HL-60 (cell line): Measurements from ENCODE around the gene STRN3.

Experiments used
- DNase-seq, 2 experiments: peaks; one replicate each; pipeline ENCODE4 v3.0.0-alpha.2; 2010 to 2020; ENCODE audit warnings: low read depth in 1 of 2, low spot score in 1 of 2
- H3K27ac ChIP-seq: fragments of 250-450 bp; sonication (Bioruptor Pico); replicated peaks from 2 replicates; pipeline ENCODE4 v1.5.1; 2020; ENCODE audit warnings: mild to moderate bottlenecking, moderate library complexity
- H3K27me3 ChIP-seq: fragments of 250-450 bp; sonication (Bioruptor Pico); 2 replicates; pipeline ENCODE4 v1.5.1; 2021; ENCODE audit warnings: mild to moderate bottlenecking, moderate library complexity; ENCODE audit not compliant: insufficient read depth, poor library complexity, severe bottlenecking
- H3K4me3 ChIP-seq: replicated peaks from 2 replicates; pipeline ENCODE4 v1.5.1; 2011; ENCODE audit warnings: mild to moderate bottlenecking, control low read depth, low read length; ENCODE audit not compliant: insufficient read depth
- CTCF ChIP-seq: IDR thresholded peaks from one replicate; pipeline ENCODE4 v1.5.1; 2011; ENCODE audit warnings: low read length, control low read depth, inconsistent platforms; ENCODE audit not compliant: insufficient read depth
- GABPA ChIP-seq: IDR thresholded peaks from 2 replicates; pipeline ENCODE4 v1.6.1; 2012; ENCODE audit warnings: low read depth
- POLR2AphosphoS5 ChIP-seq: IDR thresholded peaks from 2 replicates; pipeline ENCODE4 v1.6.1; 2012; ENCODE audit warnings: low read depth
- REST ChIP-seq: IDR thresholded peaks from 2 replicates; pipeline ENCODE4 v1.6.1; 2012; ENCODE audit warnings: low read depth; ENCODE audit not compliant: insufficient replicate concordance
- SPI1 ChIP-seq: IDR thresholded peaks from 2 replicates; pipeline ENCODE4 v1.6.1; 2012; ENCODE audit warnings: low read depth, mild to moderate bottlenecking, borderline replicate concordance

STRN3 gene

GRCh38 chr14:30925254-30925653 lies 100.9 kb downstream of the STRN3 start:
- H3K27ac ChIP-seq = no peak overlapping the region
- no peaks in the 10 kb centered on the region for H3K27me3 ChIP-seq
- DNase-seq = no peak
- H3K4me3 ChIP-seq = no peak overlapping the region
- no peak for TF ChIP-seq CTCF
- TF ChIP-seq GABPA = no peak
- TF ChIP-seq REST = no peak
- no peak for TF ChIP-seq SPI1
- TF ChIP-seq POLR2AphosphoS5 = no peak

- no peak overlapping the region for H3K27ac ChIP-seq
- DNase-seq = no peak
- no peaks in the 10 kb centered on the region for H3K27me3 ChIP-seq
- TF ChIP-seq GABPA (no peak), POLR2AphosphoS5 (no peak), REST (no peak), CTCF (no peak), SPI1 (no peak)
- no peak overlapping the region for H3K4me3 ChIP-seq
These were observed 104.4 kb downstream of the STRN3 start for GRCh38 chr14:30921788-30922187.

GRCh38 chr14:30921305-30921704 lies 104.9 kb downstream of the STRN3 start:
- no peak overlapping the region for H3K4me3 ChIP-seq
- no peaks in the 10 kb centered on the region for H3K27me3 ChIP-seq
- H3K27ac ChIP-seq = no peak overlapping the region
- no peak for TF ChIP-seq SPI1
- TF ChIP-seq POLR2AphosphoS5 = no peak
- TF ChIP-seq REST = no peak
- TF ChIP-seq CTCF = no peak
- TF ChIP-seq GABPA = no peak
- DNase-seq = peak in 1 of 2 experiments; percentile 32
